IPS DF 4.7 (cell line): ENCODE measurements around the gene PEMT.
A peak's percentile ranks its signal among the peaks of the same experiment; 100 is the strongest.
"Not testable (repeated sequence)": the region's sequence is repeated elsewhere in the genome, so short reads cannot be mapped to it uniquely, and the experiment has no call there.

Experiments used
- DNase-seq: peaks from one replicate; pipeline ENCODE4 v3.0.0-alpha.2; 2013; ENCODE audit warnings: low spot score; ENCODE audit errors: extremely low read depth

The PEMT gene

DNA sequence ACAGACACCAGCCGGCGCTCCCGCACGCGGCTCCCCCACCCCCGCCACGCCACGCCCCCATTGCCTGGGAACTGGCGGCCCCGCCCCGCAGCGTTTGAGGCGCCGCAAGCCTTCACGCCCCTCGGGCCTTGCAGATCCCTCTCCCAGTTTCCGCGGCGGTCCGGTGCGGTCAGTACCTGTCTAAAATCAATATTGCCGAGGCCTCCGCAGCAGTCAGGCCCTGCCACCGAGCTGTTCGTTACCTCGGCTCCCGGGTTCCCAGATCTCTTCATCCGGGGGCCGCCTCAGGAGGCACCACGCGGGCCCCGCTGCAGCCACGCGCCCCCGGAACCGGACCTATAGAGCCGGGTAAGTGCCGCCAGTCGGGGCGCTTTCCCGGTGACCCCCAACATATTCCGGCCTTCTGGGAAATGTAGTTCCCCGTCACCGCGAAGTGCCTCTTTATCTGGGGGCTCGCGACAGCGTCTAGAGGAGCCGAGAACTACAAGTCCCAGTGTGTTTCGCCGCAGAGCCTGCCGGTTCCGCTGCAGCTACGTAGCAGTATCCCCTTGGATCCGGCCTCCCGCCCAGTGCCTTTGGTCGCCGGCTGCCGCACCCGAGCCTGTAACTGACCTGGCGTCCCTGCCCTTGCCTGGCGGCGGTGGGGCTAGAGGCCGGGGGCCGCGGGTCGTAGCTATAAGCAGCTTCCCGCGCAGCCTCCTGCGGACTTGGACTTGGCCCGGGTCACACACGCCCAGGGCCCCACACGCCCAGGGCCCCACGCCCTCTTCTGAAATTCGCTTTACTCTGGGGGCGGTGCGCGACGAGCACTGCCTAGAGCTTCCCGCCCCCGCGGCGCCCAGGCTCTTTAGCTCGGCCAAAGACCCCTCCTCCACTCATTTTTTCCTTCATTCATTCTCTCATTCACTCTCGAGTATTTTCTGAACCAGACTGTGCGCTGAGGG, at the start of gene PEMT:
TSS of gene PEMT (minus strand) at position 354 of the 944 bp plus-strand sequence. CDS start at position 272, 82 bp downstream.
- DNase-seq: peak; percentile 93

DNA sequence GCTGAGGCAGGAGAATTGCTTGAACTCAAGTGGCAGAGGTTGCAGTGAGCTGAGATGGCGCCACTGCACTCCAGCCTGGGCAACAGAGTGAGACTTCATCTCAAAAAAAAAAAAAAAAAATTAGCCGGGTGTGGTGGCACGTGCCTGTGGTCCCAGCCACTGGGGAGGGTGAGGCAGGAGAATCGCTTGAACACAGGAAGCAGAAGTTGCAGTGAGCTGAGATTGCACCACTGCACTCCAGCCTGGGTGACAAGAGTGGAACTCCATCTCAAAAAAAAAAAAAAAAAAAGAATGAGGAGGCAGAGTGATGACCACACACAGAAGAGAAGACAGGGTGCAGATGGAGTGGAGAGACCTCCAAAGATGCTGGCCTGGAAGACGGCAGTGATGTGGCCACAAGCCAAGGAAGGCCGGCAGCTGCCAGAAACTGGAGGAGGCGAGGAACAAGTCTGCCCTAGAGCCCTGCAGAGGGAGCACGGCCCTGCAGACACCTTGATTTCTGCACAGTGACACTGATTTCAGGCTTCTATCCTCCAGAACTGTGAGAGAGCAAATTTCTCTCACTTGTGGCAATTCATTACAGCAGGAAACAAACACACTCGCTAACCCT, 48.3 kb upstream of the PEMT start:
- DNase-seq: not testable (repeated sequence)

DNA sequence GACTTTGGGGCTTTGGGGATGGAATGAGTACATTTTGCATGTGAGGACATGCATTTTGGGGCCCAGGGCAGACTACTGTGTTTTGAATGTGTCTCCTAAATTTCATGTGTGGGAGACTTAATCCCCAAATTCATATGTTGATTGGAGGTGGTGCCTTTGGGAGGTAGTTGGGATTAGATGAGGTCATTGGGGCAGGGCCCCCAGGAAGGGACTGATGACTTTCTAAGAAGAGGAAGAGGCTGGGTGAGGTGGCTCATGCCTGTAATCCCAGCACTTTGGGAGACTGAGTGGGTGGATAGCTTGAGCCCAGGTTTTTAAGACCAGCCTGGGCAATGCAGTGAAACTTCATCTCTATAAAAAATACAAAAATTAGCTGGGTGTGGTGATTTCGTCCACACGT, 47.0 kb upstream of the PEMT start:
- DNase-seq: no peak

- DNase-seq: no peak
These were observed 44.9 kb upstream of the PEMT start for GRCh38 chr17:17636272-17636885.

DNA sequence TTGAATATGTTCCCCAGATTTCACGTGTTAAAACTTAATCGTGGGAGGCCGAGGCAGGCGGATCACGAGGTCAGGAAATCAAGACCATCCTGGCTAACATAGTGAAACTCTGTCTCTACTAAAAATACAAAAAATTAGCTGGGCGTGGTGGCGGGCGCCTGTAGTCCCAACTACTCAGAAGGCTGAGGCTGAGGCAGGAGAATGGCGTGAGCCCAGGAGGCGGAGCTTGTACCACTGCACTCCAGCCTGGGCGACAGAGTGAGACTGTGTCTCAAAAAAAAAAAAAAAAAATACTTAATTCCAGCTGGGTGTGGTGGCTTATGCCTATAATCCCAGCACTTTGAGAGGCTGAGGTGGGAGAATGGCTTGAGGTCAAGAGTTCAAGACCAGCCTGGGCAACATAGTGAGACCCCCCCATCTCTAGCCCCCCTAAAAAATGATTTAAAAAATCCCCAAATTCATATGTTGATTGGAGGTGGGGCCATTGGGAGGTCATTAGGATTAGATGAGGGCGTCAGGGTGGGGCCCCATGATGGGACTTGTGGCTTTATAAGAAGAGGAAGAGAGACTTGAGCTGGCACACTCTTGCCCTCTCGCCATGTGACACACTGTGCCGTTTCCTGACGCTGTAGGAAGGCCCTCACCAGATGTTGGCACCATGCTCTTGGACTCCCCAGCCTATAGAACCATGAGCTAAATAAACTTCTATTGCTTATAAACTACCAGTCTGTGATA, 44.2 kb upstream of the PEMT start:
- DNase-seq: not testable (repeated sequence)

DNA sequence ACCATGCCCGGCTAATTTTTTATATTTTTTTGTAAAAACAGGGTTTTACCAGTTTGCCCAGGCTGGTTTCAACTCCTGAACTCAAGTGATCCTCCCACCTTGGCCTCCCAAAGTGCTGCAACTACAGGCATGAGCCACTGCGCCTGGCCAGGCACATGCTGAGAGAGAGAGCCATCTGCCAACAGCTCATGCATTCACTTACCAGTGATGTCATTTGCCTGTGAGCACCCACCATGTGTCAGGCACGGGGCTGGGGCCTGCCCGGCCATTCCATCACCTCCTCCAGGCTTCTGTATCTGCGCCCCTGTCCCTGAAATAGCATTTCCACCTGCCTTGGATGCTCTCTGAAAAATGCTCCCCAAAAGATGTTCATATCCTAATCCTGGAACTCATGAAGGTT, 43.6 kb upstream of the PEMT start:
- DNase-seq: no peak

GRCh38 chr17:17633310-17633709, 41.8 kb upstream of the PEMT start:
- DNase-seq: no peak

- not testable (repeated sequence) for DNase-seq
These were observed 41.2 kb upstream of the PEMT start for GRCh38 chr17:17632690-17633089.

DNA sequence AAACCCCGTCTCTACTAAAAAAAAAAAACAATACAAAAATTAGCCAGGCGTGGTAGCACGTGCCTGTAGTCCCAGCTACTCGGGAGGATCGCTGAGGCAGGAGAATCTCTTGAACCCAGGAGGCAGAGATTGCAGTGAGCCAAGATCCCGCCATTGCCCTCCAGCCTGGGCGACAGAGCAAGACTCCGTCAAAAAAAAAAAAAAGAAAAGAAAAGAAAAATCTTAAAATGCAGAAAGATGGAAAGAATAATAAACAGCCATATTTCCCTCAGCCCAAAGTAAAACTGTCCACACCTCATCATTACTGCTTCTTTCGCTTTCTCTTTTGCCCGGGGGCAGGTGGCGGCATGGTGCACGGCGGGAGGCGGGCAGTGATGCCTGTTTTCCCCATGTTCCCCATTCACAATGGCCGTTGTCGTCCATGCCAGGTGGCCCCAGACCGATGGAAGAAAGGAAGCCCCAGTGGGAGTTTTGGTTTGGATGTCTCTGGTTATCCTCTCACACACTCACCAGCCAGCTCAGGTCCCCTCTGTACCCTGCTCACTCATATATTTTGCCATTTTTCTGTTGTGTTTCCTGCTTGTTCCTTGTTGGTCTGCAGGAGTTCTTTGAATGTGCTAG, 37.0 kb upstream of the PEMT start:
- no peak for DNase-seq

DNA sequence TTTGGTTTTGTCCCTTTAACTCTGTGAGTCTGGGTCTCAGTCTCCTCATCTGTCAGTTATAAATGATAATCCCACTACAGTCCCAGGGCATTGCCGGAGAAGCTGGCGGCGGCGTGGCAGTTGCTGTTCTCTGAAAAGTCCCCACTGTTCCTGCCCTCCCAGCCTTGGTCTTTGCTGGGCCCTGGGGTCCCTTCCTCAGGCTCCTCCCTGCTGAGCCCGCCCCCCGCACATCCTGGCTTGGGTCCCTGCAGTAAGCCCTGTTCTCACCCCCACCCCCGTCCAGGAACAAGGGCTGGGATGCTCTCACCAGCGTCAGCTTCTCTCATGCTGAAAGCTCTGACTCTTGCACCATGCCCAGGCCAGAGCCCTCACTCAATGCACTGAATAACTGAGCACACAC, 35.3 kb upstream of the PEMT start:
- no peak for DNase-seq

- peak; percentile 58 for DNase-seq
These were observed 34.8 kb upstream of the PEMT start for GRCh38 chr17:17626151-17626805.

DNA sequence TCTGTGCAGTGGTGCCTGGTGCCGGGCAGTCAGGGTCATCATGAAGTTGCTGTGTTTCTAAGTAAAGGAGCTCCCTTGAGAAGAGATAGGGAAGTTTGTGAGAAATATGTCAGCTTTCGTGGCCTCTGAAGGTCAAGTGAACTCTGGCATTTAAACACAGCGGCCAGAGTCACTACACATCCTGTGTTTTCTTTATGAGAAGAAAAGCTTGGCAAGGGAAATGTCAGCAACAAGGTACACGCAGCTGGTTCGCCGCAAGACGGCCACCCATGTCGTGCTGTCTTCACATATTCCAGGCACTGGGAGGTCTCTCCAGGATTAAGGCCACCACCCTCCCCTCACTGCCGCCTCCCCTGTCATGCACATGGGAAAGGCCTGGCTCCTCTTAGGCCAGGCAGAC, 33.2 kb upstream of the PEMT start:
- no peak for DNase-seq

DNA sequence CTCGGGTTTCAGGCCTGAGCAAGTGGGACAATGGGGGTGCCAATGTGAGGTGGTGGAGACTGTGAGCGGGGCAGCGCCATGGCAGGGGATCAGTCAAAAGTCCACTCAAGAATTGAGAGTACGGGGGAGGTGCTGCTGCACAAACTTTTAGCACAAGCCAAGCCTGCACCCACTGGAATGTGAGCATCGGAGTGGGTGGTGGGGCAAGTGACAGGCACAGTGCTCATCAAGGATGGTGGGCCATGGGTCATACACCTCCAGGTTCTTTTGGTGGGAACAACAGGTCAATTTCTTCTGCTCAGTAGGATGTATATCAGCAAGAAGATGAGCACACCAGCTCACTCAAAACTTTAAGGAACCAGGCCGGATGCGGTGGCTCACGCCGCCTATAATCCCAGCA, 32.4 kb upstream of the PEMT start:
- DNase-seq: no peak

DNA sequence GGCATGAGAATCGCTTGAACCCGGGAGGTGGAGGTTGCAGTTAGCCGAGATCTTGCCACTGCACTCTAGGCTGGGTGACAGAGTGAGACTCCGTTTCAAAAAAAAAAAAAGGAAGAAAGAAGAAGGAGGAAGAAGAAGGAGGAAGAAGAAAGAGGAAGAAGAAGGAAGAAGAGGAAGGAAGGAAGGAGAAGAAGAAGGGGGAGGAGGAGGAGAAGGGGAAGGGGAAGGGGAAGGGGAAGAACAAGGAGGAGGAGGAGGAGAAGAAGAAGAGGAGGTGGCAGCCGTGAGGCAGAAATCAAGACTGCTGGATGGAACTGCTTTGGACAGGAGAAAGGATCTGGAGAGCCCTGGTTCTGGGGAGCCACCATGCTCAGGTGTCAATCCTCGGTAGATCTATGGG, 29.7 kb upstream of the PEMT start:
- no peak for DNase-seq

DNA sequence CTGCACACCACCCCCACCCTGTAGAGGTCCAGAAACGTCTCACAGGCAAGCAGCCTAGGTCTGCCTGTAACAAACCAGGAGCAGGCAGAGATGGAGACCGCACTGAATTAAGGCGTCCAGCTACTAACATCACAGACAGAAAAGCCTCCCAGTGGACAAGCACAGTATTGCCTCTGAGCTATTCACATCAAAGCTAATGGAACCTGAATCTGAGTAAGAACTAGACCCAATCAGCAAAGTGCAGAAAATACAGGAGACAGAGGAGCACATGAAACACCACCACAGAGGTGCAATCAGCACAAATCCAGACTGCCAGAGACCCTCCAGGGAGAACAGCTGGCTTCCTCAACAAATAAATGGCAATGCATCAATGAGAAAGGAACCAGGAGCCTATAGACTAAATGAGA, 22.2 kb upstream of the PEMT start:
- DNase-seq: peak; percentile 85

DNA sequence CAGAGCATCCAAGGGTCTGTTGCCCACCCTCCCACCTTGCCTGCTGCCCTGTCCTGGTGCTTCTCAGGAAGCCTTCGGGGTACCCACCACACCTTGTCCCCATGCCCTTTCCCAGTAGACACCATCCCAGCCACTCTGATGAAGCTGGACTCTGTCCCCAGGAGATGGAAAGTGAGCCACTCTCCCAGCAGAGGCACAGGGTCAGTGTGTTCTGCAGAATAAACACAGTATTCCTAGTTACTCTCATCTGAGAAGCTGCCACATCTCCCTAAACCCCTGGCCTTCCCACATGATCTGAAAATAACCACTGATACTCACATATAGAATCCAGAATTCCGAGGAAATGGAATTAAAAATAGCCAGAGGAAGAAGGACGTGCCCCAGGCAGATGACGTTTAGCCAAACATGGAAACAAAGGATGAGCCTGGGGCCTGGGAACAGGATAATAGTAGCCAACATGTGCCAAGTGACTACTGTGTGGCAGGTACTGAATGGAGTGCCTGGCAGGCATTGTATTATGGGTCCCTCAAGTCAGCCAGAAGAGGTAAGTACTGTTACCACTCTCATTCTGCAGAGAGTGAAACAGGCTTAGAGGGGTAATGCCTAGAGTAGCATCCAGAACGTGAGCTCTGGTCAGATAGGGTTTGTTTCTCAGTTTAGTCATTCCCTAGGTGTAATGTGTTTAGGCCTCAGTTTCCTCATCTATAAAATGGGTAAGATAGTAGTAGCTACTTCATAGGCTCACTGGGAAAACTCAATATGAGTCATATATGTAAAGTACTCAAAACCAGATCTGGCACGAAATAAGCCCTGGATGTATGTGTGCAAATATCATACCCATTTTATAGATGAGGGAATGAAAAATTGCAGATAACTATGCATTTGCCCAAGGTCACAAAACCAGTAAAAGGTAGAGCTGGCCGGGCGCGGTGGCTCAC, 20.8 kb upstream of the PEMT start:
- DNase-seq: no peak

GRCh38 chr17:17609121-17609520, 17.6 kb upstream of the PEMT start:
- no peak for DNase-seq

GRCh38 chr17:17606416-17607000, 15.0 kb upstream of the PEMT start:
- DNase-seq: no peak

GRCh38 chr17:17605729-17606088, 14.2 kb upstream of the PEMT start:
- DNase-seq: no peak
